HG02642 (cell line): ENCODE measurements around the gene BRIX1.
A peak's percentile ranks its signal among the peaks of the same experiment; 100 is the strongest.
"Not testable (repeated sequence)": the region's sequence is repeated elsewhere in the genome, so short reads cannot be mapped to it uniquely, and the experiment has no call there.

Experiments
- ATAC-seq: cut with Tn5 transposase; IDR thresholded peaks from one replicate; pipeline ENCODE4 v1.9.1; 2021; ENCODE audit warnings: mild to moderate bottlenecking; ENCODE audit not compliant: unreplicated experiment, poor library complexity

Gene BRIX1

GRCh38 chr5:34957857-34958690 lies 42.6 kb downstream of the BRIX1 start:
- ATAC-seq = peak; percentile 50

DNA sequence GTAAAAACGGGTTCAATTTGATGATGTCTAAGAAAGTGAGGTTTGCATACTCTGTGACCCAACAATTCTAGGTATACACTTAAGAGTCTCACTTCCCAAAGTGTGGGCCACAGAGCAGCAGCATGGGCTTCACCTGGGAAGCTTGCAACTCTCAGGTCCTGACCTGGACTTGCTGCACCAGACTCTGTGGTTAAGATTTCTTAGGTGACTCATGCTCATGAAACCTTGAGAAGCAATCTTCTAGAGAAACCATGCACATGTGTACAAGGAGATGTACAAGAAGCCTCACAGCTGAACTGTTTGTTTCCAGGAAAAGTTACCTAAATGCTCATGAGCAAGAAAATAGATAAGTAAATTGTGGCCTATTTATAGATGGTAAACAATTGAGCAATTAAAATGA lies 43.8 kb downstream of the BRIX1 start:
- ATAC-seq = peak; percentile 93

GRCh38 chr5:34967540-34967939 lies 52.0 kb downstream of the BRIX1 start:
- ATAC-seq = no peak

DNA sequence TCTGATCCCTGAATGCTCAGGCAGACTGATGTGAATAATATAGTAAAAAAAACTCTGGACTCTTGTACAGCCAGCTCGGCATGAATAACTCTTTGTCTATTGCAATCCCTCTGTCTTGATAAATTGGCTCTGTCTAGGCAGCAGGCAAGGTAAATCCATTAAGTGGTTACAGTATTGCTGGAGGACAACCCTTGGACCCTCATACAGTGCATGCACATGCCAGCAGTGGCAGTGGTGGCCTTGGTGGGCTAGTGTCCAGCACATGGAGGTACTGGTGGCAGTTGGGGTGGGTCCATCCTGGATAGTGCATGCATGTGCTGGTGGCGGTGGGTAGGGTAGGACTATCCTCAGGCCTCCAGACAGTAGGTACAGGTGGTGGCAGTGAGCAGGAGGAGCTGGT lies 52.7 kb downstream of the BRIX1 start:
- ATAC-seq = no peak

GRCh38 chr5:34970552-34970951 lies 55.0 kb downstream of the BRIX1 start:
- peak; percentile 43 for ATAC-seq

- ATAC-seq = not testable (repeated sequence)
Measured at GRCh38 chr5:34971655-34972054, 56.1 kb downstream of the BRIX1 start.
